ENCODE data around the gene ADTRP. TPM values are rescaled to one million over a fixed set of nuclear protein-coding genes. Genes with fewer than 3 reads are reported as not detected.
A peak's percentile ranks its signal among the peaks of the same experiment; 100 is the strongest.

ADTRP gene, protein sequence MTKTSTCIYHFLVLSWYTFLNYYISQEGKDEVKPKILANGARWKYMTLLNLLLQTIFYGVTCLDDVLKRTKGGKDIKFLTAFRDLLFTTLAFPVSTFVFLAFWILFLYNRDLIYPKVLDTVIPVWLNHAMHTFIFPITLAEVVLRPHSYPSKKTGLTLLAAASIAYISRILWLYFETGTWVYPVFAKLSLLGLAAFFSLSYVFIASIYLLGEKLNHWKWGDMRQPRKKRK
- total RNA-seq: 1 to 10 TPM in 2 of 3 donors, not detected in 1; 1.1 to 1.5 TPM
- 0.52 TPM for total RNA-seq (2013)

DNA sequence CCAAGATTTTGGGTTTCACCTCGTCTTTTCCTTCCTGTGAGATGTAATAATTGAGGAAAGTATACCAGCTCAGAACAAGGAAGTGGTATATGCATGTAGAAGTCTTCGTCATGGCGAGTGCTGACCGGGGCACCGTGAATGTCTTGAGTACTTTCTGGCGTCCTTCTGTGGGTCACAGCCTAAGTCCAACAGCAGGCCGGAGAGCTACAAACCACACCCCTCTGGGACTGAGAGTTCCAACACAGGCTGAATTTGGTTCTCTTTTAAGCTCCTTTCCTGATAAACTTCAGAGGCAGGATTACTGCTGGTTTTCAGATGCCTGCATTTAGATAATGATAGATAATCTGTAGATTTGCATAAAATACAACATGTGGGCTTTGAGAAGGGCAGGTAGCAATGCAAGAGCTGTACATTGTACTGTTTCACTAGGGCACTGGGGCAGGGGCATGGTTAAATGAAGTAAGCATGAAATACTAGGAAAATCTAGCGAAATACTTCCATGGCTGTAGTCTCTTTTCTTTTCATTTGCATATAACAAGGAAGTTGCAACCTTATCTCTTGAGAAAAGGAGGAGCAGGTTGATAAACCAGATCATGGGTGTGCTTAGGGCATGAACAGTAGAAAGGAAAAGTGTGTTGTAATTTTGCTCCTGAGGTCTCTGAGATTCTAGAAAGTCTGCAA lies at the start of gene ADTRP:
Gene ADTRP, minus strand, starts transcription at position 156 of the 681 bp plus-strand sequence. Its CDS starts 44 bp downstream, at position 112.
- H3K9me3 ChIP-seq (ENCODE audit: control insufficient read depth, insufficient read depth, low read length): no peaks in the 10 kb centered on the region
- no peak for DNase-seq

DNA sequence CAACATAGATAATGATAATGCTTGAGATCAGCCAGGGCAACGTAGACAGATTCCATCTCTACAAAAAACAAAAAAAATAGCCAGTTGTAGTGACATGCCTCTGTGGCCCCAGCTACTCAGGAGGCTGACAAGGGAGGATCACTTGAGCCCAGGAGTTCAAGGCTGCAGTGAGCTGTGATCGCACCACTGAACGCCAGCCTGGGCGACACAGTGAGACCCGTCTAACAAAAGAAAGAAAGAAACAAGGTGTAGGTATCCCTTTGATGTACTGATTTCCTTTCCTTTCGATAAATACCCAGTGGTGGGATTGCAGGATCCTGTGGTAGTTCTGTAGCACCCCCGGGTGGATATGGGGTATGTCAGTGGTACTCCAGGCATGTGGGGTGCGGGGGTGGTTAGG lies 48.2 kb upstream of the ADTRP start:
- no peaks in the 10 kb centered on the region for H3K9me3 Mint-ChIP-seq
- H3K27me3 ChIP-seq (ENCODE audit: control insufficient read depth, insufficient read depth, low read length): no peaks in the 10 kb centered on the region
- 87% methylated on average over 8 of the region's 8 CpGs for WGBS (ENCODE audit: insufficient coverage)
- no peak overlapping the region for H3K4me3 Mint-ChIP-seq
- no peak for DNase-seq
- no peaks in the 10 kb centered on the region for H3K36me3 ChIP-seq (ENCODE audit: control insufficient read depth, insufficient read depth, low read length)
- TF ChIP-seq, protein P1, sequence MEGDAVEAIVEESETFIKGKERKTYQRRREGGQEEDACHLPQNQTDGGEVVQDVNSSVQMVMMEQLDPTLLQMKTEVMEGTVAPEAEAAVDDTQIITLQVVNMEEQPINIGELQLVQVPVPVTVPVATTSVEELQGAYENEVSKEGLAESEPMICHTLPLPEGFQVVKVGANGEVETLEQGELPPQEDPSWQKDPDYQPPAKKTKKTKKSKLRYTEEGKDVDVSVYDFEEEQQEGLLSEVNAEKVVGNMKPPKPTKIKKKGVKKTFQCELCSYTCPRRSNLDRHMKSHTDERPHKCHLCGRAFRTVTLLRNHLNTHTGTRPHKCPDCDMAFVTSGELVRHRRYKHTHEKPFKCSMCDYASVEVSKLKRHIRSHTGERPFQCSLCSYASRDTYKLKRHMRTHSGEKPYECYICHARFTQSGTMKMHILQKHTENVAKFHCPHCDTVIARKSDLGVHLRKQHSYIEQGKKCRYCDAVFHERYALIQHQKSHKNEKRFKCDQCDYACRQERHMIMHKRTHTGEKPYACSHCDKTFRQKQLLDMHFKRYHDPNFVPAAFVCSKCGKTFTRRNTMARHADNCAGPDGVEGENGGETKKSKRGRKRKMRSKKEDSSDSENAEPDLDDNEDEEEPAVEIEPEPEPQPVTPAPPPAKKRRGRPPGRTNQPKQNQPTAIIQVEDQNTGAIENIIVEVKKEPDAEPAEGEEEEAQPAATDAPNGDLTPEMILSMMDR (IDR thresholded peaks at IDR 0.05): no peak
- no peak overlapping the region for H3K27ac Mint-ChIP-seq
- H3K4me1 Mint-ChIP-seq: no peaks in the 10 kb centered on the region
- peaks cover 11 to 41% of the 10 kb centered on the region in 2 donors for H3K27me3 Mint-ChIP-seq (ENCODE audit: low read depth in 2 of 2)
- ATAC-seq: no peak
- no peaks in the 10 kb centered on the region for H3K4me1 ChIP-seq (ENCODE audit: control insufficient read depth, insufficient read depth, low read length)
- H3K4me3 ChIP-seq (ENCODE audit: low read length): no peak overlapping the region
- no peaks in the 10 kb centered on the region for H3K36me3 Mint-ChIP-seq
- no peak overlapping the region for H3K27ac ChIP-seq (ENCODE audit: low read length)
- intact Hi-C loops (cut with micrococcal nuclease): no loop called here
- no peaks in the 10 kb centered on the region for H3K9me3 ChIP-seq (ENCODE audit: control insufficient read depth, insufficient read depth, low read length)

More for the DNA sequence above, at the start of gene ADTRP:
- no peaks in the 10 kb centered on the region for H3K36me3 Mint-ChIP-seq
- H3K27me3 Mint-ChIP-seq (ENCODE audit: low read depth in 2 of 2): peaks cover 5 to 6% of the 10 kb centered on the region in 2 donors
- H3K27ac Mint-ChIP-seq: no peak within 1 kb of the TSS
- Histone ChIP-seq H3K27ac (ENCODE audit: low read length) (no peak within 1 kb of the TSS), H3K27me3 (ENCODE audit: control insufficient read depth, insufficient read depth, low read length) (no peaks in the 10 kb centered on the region), H3K36me3 (ENCODE audit: control insufficient read depth, insufficient read depth, low read length) (no peaks in the 10 kb centered on the region), H3K4me1 (ENCODE audit: control insufficient read depth, insufficient read depth, low read length) (no peaks in the 10 kb centered on the region), H3K4me3 (ENCODE audit: low read length) (no peak within 1 kb of the TSS)
- no peaks in the 10 kb centered on the region for H3K4me1 Mint-ChIP-seq
- H3K9me3 Mint-ChIP-seq: no peaks in the 10 kb centered on the region
- TF ChIP-seq, protein P1 (IDR thresholded peaks at IDR 0.05): no peak
- no peak for ATAC-seq
- intact Hi-C loops (cut with micrococcal nuclease): no loop called here
- 81% methylated on average over 8 of the region's 8 CpGs for WGBS (ENCODE audit: insufficient coverage)
- H3K4me3 Mint-ChIP-seq: no peak within 1 kb of the TSS

DNA sequence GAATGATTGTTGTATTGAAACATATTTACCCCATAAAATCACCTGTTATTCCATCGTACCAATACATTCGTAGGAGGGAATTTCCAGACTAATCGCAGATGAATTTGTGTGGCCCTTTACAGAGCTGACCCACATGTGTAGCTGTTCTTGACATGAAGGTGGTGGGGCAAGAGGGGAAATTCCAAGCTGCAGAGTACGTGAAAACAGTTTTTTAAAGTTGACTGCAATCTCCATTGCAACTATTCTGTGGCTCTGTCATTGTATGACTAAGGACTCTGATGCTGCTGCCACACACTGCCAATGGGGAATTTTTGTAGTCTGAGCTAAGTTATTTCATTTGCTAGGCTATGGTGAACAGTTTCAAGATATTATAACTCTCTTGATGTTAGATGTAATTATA lies 46.4 kb upstream of the ADTRP start:
- no peak overlapping the region for H3K27ac Mint-ChIP-seq
- ATAC-seq: peak; percentile 24 to 63 (median 57)

More for the DNA sequence above, 46.4 kb upstream of the ADTRP start:
- TF ChIP-seq, protein P1 (IDR thresholded peaks at IDR 0.05): no peak
- no peaks in the 10 kb centered on the region for H3K27me3 ChIP-seq (ENCODE audit: control insufficient read depth, insufficient read depth, low read length)
- H3K4me3 Mint-ChIP-seq: no peak overlapping the region
- no peaks in the 10 kb centered on the region for H3K4me1 ChIP-seq (ENCODE audit: control insufficient read depth, insufficient read depth, low read length)
- H3K36me3 Mint-ChIP-seq: no peaks in the 10 kb centered on the region
- whole genome bisulfite sequencing (ENCODE audit: insufficient coverage): 49% methylated on average over 4 of the region's 4 CpGs
- no peaks in the 10 kb centered on the region for H3K9me3 Mint-ChIP-seq
- no peak overlapping the region for H3K27ac ChIP-seq (ENCODE audit: low read length)
- H3K9me3 ChIP-seq (ENCODE audit: control insufficient read depth, insufficient read depth, low read length): no peaks in the 10 kb centered on the region
- no peaks in the 10 kb centered on the region for H3K36me3 ChIP-seq (ENCODE audit: control insufficient read depth, insufficient read depth, low read length)
- intact Hi-C loops (cut with micrococcal nuclease): no loop called here
- H3K4me3 ChIP-seq (ENCODE audit: low read length): no peak overlapping the region
- H3K27me3 Mint-ChIP-seq (ENCODE audit: low read depth in 2 of 2): peaks cover 11 to 31% of the 10 kb centered on the region in 2 donors
- no peaks in the 10 kb centered on the region for H3K4me1 Mint-ChIP-seq
- DNase-seq: peak in 1 of 2 donors; percentile 38
